OCI-M1 (cell line): ENCODE data around the gene IL1RAPL2.
A peak's percentile ranks its signal among the peaks of the same experiment; 100 is the strongest.
"Not testable (repeated sequence)": the region's sequence is repeated elsewhere in the genome, so short reads cannot be mapped to it uniquely, and the experiment has no call there.

ENCODE experiments used
- DNase-seq: peaks from one replicate; lab custom pipeline; 2025; lab: John Stamatoyannopoulos, UW

IL1RAPL2 gene

DNA sequence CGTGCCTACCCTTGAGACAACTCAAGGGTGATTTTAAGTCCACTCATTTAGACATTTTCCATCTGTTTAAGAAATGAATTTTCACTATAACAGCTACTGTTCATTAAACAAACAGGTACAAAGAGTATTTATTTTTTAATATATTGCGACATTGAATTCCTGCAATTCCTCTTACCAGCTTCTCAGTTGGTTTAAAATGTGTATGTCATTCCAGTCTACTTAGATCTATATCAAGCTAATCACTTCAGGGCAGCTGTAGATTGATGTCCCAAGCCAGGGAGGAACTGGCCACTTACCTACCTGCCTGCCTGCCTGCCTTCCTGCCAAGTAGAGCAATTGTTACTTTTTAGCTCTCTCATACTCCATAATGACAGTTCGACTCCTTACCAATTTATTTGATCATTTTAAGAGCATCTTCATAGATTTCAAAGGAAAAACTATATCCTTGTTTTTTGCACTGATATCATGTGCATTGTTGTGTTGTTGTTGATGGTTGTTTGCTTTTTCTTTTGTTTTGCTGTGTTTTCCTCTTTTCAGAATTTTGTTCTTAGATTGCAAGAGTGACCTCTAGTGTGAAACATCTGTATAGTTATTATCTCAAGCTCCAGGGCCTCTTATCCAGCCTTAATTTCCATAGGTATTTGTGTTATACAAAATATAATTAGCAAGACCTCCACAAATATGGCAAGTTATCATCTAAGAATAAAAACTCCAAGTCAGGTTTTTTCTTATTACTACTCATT is 1135.5 kb downstream of the IL1RAPL2 start:
- DNase-seq = peak; percentile 52

DNA sequence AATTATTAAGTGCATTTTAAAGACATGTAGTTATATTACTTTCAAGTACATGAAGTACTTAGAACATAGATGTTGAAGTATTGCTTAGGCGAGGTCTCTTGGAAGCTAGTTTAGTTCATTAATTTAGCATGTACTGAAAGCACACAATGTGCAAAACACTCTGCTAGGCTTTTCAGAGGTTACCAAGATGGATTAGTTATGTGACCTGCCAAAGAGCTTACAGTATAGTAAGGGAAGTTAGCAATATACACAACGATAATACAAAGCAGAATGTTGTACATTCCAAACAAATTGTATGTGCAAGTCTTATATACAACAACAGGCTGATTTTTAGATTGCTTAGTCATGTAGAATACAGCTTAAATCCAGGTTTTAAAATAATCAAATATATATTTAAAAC is 1137.9 kb downstream of the IL1RAPL2 start:
- no peak for DNase-seq

DNA sequence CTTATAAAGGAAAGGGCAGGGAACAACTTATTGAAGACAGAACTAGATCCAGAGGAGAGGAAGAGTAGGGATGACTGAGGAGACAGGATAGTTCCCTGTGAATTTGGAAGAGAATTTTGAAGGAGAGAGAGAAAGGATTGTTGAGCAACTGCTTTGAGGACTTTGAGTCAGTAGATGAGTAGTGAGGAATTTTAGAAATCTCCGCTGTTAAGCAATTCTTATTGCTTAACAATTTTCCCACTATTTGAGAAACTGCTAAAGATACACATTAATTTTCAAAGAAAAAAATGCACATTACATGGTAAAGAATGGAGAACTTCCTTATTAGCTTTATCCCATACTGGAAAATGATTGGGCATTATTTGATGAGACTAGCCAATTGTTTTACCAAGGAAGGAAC is 1140.0 kb downstream of the IL1RAPL2 start:
- DNase-seq = no peak

DNA sequence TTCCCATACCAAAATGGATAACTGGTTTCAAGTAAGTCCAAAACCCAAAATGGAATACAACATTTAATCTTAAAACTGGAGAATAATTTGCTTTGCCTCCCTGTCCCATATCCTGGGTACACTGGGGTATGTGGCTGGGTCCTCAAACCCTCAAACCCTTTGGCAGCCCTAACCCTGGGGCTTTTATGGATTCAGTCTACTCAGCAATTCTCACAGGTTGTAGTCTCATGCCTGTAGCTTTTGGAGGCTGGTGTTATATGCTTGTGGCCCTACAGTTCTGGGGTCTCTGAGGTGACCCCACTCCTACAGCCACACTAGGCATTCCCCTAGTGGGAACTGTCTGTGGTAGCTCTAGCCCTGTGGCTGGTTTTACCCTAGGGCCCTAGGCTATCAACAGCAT is 1145.8 kb downstream of the IL1RAPL2 start:
- DNase-seq = no peak

DNA sequence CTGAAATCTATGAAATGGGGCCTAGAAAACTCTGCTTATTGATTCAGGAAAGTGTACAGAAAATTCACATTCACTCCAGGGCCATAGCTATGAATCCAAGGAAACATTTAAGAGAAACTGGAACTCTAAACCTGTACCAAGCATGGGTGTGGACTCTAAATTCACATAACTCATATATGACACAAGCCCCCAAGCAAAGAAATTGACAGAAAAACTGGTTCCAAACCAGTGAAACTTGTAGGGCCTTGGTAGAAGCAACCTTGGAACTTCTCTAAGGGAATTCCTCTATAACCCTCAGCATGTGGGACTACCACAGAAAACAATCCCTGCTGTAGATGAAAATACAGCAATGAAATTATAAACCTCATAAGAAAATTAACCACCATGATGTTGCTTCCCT is 1149.7 kb downstream of the IL1RAPL2 start:
- DNase-seq = no peak

DNA sequence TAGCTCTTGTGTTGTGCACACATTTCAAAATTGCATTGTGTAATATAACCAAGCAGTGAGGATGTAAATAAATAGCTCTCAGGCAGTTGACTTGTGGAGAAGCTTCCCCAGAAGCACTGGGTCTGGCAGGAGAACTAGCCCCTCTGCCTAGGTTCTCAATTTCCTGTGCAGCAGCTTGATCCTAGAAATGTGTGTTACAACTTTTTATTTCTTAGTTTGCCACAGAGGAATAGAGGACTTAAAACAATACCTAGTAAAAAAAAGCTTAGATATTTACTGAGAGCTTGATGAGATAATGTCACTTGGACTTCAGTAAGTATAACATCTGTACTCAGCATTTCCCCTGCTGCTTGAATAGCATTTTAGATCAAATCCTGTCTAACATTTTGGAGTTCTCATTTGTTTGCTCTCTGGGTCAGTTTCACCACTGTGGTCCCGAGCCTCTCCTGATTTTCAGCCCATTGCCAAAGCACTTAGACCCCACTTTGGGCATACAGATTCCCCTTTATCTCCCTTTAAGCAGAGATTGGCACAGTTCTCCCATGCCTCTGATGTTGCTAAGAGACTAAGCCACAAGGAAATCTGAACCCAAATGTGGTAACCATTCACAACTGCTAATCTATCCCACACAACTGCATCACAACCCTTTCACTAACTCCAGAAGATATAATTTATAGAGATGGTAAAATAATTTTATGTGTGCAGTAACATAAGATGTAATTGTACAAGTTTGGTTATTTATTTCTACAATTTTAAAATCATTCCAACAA is 1158.2 kb downstream of the IL1RAPL2 start:
- peak; percentile 0 for DNase-seq

DNA sequence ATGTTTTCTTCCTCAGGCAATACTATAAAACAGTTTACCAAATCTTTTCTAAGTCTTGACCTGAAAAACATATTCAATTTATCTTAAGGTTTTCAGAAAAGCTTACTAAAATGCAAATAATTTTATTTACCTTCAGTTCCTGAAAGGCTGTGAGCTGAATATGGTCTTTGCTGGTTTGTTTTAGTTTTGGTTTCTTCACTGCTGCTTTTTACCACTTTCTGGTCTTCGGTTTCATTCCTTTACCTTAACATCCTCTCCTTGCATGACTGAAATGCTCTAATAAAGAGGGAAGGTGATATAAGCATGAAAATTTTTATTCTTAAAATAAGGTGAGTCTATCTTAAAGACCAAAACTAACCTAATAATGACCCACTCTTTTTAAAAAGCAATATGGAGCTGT is 1159.2 kb downstream of the IL1RAPL2 start:
- DNase-seq = no peak

DNA sequence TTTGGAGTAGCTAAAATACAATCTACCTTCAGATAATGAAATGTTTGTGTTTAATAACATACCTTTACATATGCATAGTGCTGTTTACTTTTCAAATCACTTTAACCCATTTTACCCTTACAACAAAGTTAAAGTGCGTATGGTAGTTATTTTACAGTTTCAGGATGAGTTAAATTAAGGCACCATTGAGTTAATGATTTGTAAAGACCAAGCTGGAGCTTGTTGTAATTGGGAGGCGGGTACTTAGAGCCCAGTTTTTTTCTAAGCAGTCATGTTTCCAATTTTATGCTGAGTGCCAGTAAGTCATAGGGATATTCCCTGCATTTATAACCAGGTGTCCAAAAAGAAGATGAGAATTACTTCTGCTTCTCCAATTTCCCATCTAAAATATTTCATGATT is 1172.2 kb downstream of the IL1RAPL2 start:
- no peak for DNase-seq

DNA sequence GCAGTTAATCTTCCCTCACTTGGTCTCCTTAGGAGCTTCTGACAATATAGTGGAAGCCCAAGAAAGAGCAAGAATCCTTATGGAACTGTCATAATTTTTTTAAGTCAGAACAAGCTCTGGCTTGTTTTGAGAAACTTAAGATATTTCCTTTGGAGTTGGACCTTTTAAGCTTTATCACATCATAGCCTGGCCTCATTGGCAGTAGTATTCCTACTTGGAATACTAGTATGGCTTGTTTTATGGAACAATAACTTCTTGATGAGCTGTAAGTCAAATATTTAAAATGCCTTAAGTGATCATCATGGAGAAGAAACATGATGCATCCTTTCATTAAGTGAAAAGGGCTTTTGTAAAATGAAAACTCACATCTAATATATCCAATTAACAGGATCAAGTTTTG is 1178.3 kb downstream of the IL1RAPL2 start:
- DNase-seq = no peak

DNA sequence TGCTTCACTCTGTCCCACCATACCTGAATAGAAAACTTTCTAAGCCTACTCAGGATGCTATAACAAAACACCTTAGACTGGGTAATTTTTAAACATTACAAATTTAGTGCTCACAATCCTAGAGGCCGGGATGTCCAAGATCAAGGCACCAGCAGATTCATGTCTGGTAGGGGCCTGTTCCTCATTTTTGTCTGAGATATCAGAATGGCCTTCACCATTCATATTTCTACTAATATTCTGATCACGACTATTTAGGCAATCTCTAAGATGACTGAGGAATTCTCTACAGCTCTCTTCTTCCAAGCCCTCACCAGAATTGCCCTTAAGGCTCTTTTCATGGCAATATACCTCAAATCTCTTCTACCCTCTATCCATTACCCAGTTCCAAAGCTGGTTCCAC is 1178.9 kb downstream of the IL1RAPL2 start:
- no peak for DNase-seq

DNA sequence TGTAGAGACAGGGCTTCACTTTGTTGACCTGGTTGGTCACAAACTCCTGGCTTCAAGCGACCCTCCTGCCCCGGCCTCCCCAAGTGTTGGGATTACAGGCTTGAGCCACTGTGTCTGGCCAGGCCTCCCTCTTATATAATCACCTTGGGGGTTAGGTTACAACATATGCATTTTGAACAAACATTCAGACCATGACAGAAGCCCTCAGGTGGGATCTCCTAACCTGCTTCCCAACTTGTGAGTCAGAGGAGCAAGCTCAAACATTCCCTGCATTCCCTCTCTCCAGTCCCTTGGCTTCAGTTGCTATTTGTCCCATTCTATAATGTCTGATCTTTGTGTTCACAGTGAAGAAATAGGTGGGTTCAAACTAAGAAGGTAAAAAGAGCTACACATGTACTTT is 1179.9 kb downstream of the IL1RAPL2 start:
- no peak for DNase-seq

DNA sequence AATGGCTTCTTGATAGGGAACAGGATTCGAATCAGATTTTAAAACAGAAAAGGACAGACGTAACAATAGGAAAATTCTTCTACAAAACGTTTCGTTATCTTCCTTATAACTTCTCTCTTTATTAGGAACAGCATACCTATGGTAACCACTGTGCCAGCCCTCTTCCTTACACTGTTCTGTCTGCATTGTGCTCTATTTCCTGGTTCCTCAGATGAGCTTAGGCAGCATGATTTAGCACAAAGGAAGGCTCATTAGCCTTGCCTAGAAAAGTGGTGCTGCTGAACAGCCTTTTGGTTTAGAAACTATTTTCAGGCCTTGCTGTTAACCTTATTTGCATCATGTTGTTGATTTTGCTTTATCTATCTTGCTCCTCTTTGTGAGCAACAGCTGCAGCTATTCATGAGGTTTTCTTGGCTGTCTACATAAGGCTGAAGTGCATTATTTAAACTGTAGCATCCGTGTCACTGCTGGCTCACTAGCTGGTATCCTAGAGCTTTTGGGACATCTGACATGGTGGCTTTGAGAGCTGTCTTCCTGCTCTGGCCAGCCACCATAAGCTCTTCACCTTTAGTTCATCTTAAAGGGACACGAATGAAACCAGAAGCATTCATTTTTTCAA is 1186.4 kb downstream of the IL1RAPL2 start:
- no peak for DNase-seq

DNA sequence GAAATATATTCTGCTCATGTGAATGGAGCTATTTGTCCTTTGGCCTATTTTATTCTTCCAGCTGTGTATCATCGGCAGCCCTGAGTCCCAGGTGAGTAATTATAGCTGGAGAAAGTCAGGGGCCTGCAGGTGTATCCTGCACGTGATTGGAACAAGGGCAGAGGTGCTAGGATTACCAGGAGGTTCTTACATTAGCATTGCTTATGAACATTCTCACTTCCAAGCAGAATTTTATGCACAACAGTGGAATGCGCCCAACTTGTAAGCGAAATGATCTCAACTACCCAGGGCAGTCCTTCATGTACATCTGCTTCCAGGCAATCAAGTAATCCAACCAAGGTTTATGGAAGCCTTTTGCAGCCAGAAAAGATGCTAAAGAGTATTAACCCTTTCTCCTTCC is 1187.4 kb downstream of the IL1RAPL2 start:
- DNase-seq = no peak

DNA sequence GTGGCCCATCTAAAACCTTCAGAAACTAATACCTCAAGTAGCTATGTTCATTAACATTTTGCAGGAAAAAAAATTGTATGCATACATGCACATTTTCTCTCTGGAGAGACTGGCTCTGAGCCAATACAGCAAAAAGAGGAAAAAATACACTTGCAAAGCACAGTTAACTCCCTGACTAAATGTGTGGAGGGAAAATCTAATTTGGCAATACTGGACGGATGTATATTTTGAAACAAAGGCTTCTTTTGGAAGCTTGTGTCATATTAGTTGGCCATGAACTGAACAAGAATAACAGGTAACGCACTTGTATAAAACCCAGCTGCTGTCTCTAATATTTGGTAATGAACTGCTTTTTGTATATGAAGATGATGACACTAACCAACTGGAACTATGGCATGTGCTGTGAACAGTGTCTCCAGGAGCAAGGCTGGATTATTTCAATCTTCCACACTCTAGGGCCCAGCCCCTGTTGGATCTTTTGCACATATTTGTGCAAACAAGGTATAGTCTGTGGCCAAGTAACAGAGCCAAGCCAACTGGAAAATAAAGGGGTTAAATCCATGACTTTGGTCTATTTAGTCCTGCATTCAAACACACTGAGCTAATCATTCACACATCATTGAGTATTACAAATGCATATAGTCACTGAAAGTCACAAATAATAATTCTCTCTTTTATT is 1188.4 kb downstream of the IL1RAPL2 start:
- no peak for DNase-seq

DNA sequence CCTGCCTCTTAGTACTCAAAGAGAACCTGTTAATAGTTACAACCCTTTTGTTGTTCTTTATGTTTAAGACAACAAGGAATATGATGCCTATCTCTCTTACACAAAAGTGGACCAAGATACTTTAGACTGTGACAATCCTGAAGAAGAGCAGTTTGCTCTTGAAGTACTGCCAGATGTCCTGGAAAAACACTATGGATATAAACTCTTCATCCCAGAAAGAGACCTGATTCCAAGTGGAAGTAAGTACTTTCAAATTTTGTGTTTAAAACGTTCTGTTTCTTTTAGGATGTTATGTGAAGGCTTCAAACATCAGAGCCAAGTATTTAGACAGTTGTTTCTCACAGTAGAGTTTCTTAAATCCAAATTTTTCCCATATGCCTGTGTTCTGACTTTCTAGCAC is 1189.1 kb downstream of the IL1RAPL2 start:
- DNase-seq = no peak

DNA sequence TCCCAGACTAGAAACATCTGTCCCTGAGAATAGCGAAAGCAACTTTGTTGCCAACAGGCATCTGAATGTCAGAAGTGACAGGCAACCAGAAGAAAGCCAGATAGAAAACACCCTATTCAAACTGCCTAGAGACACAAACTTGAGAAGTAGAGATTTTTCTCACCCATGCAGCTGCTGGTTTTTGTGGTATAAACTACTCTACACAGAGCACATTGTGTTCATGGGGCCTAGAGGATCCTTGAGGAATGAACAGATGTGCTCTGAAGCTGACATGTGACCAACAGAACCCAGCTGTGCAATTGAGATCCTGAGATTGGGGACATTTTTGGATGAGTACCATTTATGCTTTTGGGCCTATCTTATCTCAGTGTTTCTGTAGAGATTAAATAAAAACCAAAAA is 1192.8 kb downstream of the IL1RAPL2 start:
- no peak for DNase-seq

DNA sequence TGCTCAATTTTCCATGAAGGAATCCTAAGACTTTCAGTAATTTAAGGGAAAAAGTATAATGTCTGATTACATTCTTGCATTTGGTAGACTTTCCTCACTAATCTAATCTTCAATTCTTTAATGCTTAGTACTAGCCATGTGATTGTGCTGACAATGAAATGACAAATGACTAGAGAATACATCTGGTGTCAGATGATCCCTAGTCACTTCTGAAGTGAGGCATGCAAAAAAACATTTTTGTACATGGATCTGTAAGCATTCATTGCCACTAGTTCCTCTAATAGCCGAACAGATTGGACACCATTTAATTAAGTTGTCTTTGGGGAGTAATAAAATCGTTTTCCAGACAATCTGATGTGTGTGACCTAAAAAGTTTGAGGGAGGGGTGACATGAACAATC is 1193.6 kb downstream of the IL1RAPL2 start:
- DNase-seq = no peak

DNA sequence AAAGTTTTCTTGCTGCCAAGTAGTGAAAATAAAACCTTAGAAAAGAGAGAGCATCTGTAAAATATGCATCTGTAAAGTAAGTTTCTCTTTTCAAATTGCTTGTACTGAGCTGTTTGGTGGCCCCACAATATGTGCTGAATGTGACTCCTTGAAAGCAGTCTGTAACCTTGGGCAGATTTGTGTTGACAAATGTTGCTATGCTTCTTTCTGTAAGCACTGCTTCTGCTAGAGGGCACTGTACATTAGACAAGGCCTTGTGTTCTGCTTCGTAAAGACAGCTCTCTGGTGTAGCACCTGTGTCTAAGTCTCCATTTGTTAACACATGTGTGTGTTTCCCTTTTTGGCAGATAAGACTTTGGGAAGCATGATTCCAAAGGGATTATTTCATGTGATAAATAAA is 1199.7 kb downstream of the IL1RAPL2 start:
- no peak for DNase-seq

DNA sequence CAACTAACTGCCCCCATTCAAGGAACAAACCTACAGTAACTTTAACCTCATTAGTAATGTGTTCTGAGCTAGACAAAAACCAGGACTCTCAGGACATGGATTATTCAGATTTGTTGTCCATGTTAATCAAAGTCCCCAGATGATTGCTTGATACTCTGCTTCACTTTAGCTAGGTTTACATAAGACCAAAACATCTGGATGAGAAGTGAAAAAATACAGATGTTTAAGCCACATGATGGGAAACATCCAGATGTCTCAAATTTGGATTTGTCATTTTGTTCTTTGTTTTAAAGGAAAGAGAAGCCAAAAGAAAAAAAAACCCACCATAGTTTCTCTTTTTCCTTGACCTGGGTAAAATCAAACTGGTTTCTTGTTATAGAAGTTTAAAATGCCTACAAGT is 1207.8 kb downstream of the IL1RAPL2 start:
- no peak for DNase-seq

DNA sequence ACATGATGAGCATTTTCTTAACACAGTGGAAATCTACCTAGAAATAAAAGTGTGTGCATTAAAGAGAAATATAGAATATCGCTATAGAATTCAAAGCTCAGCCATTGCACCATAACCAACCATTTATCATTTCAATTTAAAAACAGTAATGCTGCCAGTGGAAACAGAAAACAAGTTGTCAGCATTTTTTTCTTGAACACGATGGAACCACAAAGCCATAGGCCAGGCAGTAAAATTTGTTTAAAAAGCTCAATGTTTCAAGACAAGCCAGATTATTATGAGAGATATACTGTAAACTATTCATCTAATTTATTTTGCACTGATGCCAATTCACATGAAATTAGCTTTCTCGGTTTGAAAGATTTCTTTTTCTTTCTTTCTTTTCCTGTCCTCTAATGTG is 1209.7 kb downstream of the IL1RAPL2 start:
- DNase-seq = no peak

DNA sequence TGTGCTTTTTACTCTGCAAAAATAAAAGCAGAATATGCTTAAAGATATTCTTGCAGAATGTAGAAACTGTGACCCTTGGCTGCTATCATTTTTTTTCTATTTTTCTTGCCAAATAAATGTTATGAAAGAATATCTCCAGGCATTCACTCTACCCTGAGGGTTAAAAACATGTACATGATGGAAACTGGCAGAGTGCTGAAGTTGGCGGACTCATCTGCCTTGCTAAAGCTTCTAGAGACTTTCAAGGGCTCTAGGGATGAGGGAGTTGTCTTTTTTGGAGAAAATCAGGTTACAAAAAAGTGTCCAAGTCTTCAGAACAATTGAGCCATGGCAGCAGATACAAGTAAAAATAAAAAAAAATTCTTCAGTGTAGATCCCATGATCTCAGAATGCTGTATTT is 1215.8 kb downstream of the IL1RAPL2 start:
- no peak for DNase-seq

DNA sequence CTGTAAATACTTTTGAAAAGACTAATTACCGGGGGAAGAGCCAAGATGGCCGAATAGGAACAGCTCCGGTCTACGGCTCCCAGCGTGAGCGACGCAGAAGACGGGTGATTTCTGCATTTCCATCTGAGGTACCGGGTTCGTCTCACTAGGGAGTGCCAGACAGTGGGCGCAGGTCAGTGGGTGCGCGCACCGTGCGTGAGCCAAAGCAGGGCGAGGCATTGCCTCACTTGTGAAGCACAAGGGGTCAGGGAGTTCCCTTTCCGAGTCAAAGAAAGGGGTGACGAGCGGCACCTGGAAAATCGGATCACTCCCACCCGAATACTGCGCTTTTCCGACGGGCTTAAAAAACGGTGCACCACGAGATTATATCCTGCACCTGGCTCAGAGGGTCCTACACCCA is 1230.9 kb downstream of the IL1RAPL2 start:
- not testable (repeated sequence) for DNase-seq

DNA sequence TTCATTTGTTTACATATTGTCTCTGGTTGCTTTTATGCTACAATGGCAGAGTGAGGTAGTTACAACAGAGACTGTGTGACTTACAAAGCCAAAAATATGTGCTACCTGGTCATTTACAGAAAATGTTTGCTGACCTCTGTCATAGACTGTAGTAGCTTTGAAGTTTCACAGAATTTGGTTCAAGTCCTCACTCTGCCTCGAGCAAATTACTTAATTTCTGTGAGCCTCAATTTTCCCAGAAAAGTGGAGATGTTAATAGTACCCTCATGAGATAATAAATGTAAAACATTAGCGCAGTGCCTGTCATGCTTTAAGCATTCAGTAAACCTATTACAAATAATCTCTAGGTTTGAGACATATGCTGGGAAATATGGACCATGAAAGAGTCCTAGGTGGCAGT is 1237.9 kb downstream of the IL1RAPL2 start:
- DNase-seq = no peak
